RWPE1 (cell line): Measurements from ENCODE around the gene POLR1D.

Experiments
- CTCF ChIA-PET: fragments of 350-600 bp; sonication (Branson Sonifier 250); formaldehyde crosslinking; extraction: SDS; loops from one replicate; lab custom pipeline; 2021; lab: Yijun Ruan, JAX
- POLR2A ChIA-PET: fragments of 400-600 bp; formaldehyde crosslinking; extraction: SDS; loops from one replicate; lab custom pipeline; 2020; ENCODE audit warnings: antibody characterized with exemption; ENCODE audit not compliant: low non-redundant PET; lab: Yijun Ruan, JAX
- DNase-seq: peaks from one replicate; pipeline ENCODE4 v3.0.0; 2012; ENCODE audit warnings: low spot score
- H3K27ac ChIP-seq: fragments of 450-650 bp; 2 replicates; pipeline ENCODE4 v1.5.1; 2017
- TF ChIP-seq, protein P1 (sequence below): fragments of 450-650 bp; conservative IDR thresholded peaks from 2 replicates; pipeline ENCODE4 v1.5.1; 2017; ENCODE audit warnings: low read depth, mild to moderate bottlenecking

Gene POLR1D

GRCh38 chr13:27667946-27668345, 46.3 kb downstream of the POLR1D start:
- DNase-seq: no peak
- no peak overlapping the region for H3K27ac ChIP-seq
- TF ChIP-seq, protein P1, sequence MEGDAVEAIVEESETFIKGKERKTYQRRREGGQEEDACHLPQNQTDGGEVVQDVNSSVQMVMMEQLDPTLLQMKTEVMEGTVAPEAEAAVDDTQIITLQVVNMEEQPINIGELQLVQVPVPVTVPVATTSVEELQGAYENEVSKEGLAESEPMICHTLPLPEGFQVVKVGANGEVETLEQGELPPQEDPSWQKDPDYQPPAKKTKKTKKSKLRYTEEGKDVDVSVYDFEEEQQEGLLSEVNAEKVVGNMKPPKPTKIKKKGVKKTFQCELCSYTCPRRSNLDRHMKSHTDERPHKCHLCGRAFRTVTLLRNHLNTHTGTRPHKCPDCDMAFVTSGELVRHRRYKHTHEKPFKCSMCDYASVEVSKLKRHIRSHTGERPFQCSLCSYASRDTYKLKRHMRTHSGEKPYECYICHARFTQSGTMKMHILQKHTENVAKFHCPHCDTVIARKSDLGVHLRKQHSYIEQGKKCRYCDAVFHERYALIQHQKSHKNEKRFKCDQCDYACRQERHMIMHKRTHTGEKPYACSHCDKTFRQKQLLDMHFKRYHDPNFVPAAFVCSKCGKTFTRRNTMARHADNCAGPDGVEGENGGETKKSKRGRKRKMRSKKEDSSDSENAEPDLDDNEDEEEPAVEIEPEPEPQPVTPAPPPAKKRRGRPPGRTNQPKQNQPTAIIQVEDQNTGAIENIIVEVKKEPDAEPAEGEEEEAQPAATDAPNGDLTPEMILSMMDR: no peak
- ChIA-PET POLR2A (no interaction called here), CTCF (interaction anchor here (0.6 to 2.4 kb wide), 2 partner anchors 158 to 330 kb away, joined by 3 to 9 read pairs; no protein-coding TSS in a partner anchor)

DNA sequence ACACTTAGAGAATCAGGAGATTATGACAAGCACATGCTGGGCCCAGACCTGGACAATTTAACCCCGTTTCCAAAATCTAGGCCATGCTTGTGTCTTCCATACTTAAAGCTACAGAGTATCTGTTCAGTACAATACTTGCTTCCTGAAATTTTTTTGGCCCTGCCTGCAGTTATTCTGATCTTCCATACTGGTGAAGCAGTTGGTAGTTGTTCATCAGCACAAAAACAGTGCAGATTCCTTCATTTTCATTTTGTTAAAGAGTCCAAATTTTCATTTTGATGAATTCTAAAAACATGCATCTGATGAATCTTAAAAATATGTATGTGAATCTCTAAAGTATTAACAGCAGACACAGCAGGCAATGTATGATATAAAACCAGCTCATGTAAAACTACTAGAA, 49.2 kb downstream of the POLR1D start:
- DNase-seq: no peak
- ChIA-PET CTCF (no interaction called here), POLR2A (no interaction called here)
- TF ChIP-seq, protein P1: no peak
- H3K27ac ChIP-seq: no peak overlapping the region

DNA sequence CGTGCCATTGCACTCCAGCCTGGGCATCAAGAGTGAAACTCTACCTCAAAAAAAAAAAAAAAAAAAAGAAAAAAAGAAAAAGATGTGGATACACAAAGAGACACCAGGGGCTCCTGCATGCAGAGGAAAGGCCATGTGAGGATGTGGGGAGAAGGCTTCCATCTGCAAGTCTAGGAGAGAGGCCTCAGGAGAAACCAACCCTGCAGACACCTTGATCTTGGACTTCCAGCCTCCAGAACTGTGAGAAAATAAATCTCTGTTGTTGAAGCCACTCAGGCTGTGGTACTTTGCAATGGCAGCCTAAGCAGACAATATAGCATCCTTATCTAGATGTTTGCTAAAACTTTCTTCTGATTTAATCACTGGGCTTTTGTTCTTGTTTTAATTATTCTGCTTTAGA, 50.3 kb downstream of the POLR1D start:
- ChIA-PET CTCF (no interaction called here), POLR2A (no interaction called here)
- DNase-seq: no peak
- no peak overlapping the region for H3K27ac ChIP-seq
- TF ChIP-seq, protein P1: no peak
